ENCODE results near the gene EPS8. TPM values are rescaled to one million over a fixed set of nuclear protein-coding genes. Genes with fewer than 3 reads are reported as not detected.

EPS8 gene
- total RNA-seq, 2 donors from 2014 or later, result 6.7 to 8.1 TPM

GRCh38 chr12:15613981-15614380, 175.2 kb downstream of the EPS8 start:
- H3K9me3 Mint-ChIP-seq, result peaks cover 64% of the 10 kb centered on the region
- H3K4me1 Mint-ChIP-seq, result peaks cover 6% of the 10 kb centered on the region
- Histone ChIP-seq H3K4me1 (ENCODE audit: control insufficient read depth, insufficient read depth, low read length) (no peaks in the 10 kb centered on the region), H3K27ac (ENCODE audit: low read depth, low read length) (no peak overlapping the region), H3K9ac (ENCODE audit: extremely low read depth, low read length, poor library complexity, severe bottlenecking) (no peak overlapping the region), H3K36me3 (ENCODE audit: control insufficient read depth, insufficient read depth, low read length) (no peaks in the 10 kb centered on the region), H3K4me3 (ENCODE audit: low read length) (no peak overlapping the region), H3K9me3 (ENCODE audit: control insufficient read depth, low read length) (peaks cover 46% of the 10 kb centered on the region), H3K27me3 (ENCODE audit: control insufficient read depth, insufficient read depth, low read length, poor library complexity, severe bottlenecking) (no peaks in the 10 kb centered on the region)
- no peak overlapping the region for H3K27ac Mint-ChIP-seq
- H3K4me3 Mint-ChIP-seq, result no peak overlapping the region
- no peak for DNase-seq
- 100% methylated on average over 1 of the region's 1 CpG; no CpG with 5 or more reads in 1 of the 2 experiments for WGBS, 2 experiments (ENCODE audit: insufficient coverage in 1 of 2, insufficient read length in 1 of 2)
- no peak for TF ChIP-seq CTCF (conservative IDR thresholded peaks at IDR 0.05)
- H3K27me3 Mint-ChIP-seq (ENCODE audit: insufficient read depth), result no peaks in the 10 kb centered on the region
- H3K36me3 Mint-ChIP-seq (ENCODE audit: low read depth), result peaks cover 39% of the 10 kb centered on the region

DNA sequence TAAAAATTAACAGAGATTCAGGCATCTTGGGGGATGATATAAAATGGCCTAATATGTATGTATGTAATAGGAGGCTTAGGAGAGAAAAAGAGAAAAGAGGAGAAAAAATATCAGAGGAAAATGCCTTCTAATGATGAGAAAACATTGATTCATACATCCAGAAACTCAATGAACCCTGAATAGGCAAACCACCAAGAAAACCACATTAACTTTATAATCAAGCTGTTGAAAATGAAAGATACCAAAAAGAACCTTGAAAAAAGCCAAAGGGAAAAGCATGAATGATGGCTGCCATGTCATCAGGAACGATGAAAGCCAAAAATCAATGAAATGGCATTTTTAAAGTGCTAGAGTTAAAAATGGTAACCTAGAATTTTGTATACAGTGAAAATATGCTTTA, 180.2 kb downstream of the EPS8 start:
- Histone ChIP-seq H3K4me1 (ENCODE audit: control insufficient read depth, insufficient read depth, low read length) (no peaks in the 10 kb centered on the region), H3K27me3 (ENCODE audit: control insufficient read depth, insufficient read depth, low read length, poor library complexity, severe bottlenecking) (no peaks in the 10 kb centered on the region), H3K4me3 (ENCODE audit: low read length) (no peak overlapping the region), H3K36me3 (ENCODE audit: control insufficient read depth, insufficient read depth, low read length) (no peaks in the 10 kb centered on the region), H3K9ac (ENCODE audit: extremely low read depth, low read length, poor library complexity, severe bottlenecking) (no peak overlapping the region), H3K9me3 (ENCODE audit: control insufficient read depth, low read length) (peaks cover 13% of the 10 kb centered on the region), H3K27ac (ENCODE audit: low read depth, low read length) (no peak overlapping the region)
- Mint-ChIP-seq H3K4me3 (no peak overlapping the region), H3K36me3 (ENCODE audit: low read depth) (peaks cover 11% of the 10 kb centered on the region), H3K27me3 (ENCODE audit: insufficient read depth) (no peaks in the 10 kb centered on the region), H3K4me1 (peaks cover 9% of the 10 kb centered on the region), H3K9me3 (peaks cover 23% of the 10 kb centered on the region), H3K27ac (no peak overlapping the region)
- 100% methylated on average over 1 of the region's 1 CpG for WGBS, 2 experiments (ENCODE audit: insufficient coverage in 1 of 2, insufficient read length in 1 of 2)
- no peak for TF ChIP-seq CTCF (conservative IDR thresholded peaks at IDR 0.05)
- DNase-seq, result no peak

DNA sequence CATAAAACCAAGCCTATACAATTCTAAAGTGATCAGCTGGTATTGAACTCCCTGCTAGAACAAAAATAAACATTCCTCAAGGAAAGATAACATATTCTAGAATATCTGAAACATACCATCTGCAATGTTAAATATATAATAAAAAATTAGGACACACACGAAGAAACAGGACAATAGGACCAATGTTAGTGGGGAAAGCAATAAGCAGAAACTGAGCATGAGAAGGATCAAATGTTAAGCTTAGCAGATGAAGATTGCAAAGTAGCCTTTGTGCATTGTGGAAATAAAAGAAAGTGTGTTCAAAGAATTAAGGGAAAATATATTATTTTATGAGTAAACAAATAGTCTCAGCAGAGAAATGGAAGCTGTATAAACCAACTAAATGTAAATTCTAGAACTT, 180.8 kb downstream of the EPS8 start:
- DNase-seq, result no peak
- H3K4me1 ChIP-seq (ENCODE audit: control insufficient read depth, insufficient read depth, low read length), result no peaks in the 10 kb centered on the region
- no peak overlapping the region for H3K27ac ChIP-seq (ENCODE audit: low read depth, low read length)
- no peaks in the 10 kb centered on the region for H3K27me3 Mint-ChIP-seq (ENCODE audit: insufficient read depth)
- peaks cover 6% of the 10 kb centered on the region for H3K36me3 Mint-ChIP-seq (ENCODE audit: low read depth)
- H3K36me3 ChIP-seq (ENCODE audit: control insufficient read depth, insufficient read depth, low read length), result no peaks in the 10 kb centered on the region
- peaks cover 9% of the 10 kb centered on the region for H3K4me1 Mint-ChIP-seq
- H3K4me3 Mint-ChIP-seq, result no peak overlapping the region
- H3K9ac ChIP-seq (ENCODE audit: extremely low read depth, low read length, poor library complexity, severe bottlenecking), result no peak overlapping the region
- no peak for TF ChIP-seq CTCF (conservative IDR thresholded peaks at IDR 0.05)
- peaks cover 9% of the 10 kb centered on the region for H3K9me3 ChIP-seq (ENCODE audit: control insufficient read depth, low read length)
- no peak overlapping the region for H3K27ac Mint-ChIP-seq
- WGBS, 2 experiments (ENCODE audit: insufficient coverage in 1 of 2, insufficient read length in 1 of 2), result 90 to 100% methylated on average over 1 of the region's 1 CpG
- no peaks in the 10 kb centered on the region for H3K27me3 ChIP-seq (ENCODE audit: control insufficient read depth, insufficient read depth, low read length, poor library complexity, severe bottlenecking)
- H3K4me3 ChIP-seq (ENCODE audit: low read length), result no peak overlapping the region
- H3K9me3 Mint-ChIP-seq, result peaks cover 18% of the 10 kb centered on the region

All from endodermal cell (in vitro differentiated cells).